Stimulated activated CD8-positive, alpha-beta memory T cell treated with anti-CD3 and anti-CD28 coated beads, Interleukin-12 subunit alpha, Interleukin-12 subunit beta, amount 100 ng/mL, for 1 hour (primary cell): ENCODE results near the gene MTHFD2.

Source experiments
- DNase-seq: peaks from one replicate; pipeline ENCODE4 v3.0.0-alpha.2; 2020; ENCODE audit warnings: low read depth

Gene MTHFD2

GRCh38 chr2:74264281-74264680 is 65.9 kb downstream of the MTHFD2 start:
- no peak for DNase-seq

- DNase-seq, result peak; percentile 23
These were observed 68.7 kb downstream of the MTHFD2 start for GRCh38 chr2:74267068-74267467.
